Measurements from ENCODE around the gene BLTP3B. TPM values are rescaled to one million over a fixed set of nuclear protein-coding genes. Genes with fewer than 3 reads are reported as not detected.
A peak's percentile ranks its signal among the peaks of the same experiment; 100 is the strongest.
"Not testable (repeated sequence)": the region's sequence is repeated elsewhere in the genome, so short reads cannot be mapped to it uniquely, and the experiment has no call there.

The BLTP3B gene
- total RNA-seq, 4 donors from 2014 or later, result 30.2 to 42.0 (median 41.2) TPM

GRCh38 chr12:100186071-100186470, 43.4 kb upstream of the BLTP3B start:
- no peaks in the 10 kb centered on the region for H3K27me3 ChIP-seq
- WGBS, 2 donors, result 29% methylated on average over 6 of the region's 6 CpGs
- H3K36me3 ChIP-seq, result no peaks in the 10 kb centered on the region
- peaks cover 0 to 26% (median 0%) of the 10 kb centered on the region in 4 donors for H3K4me1 ChIP-seq
- no peaks in the 10 kb centered on the region for H3K9me3 ChIP-seq
- no peak for DNase-seq (ENCODE audit: low spot score in 2 of 2)
- H3K27ac ChIP-seq, result peak overlapping the region in 3 of 4 donors; percentile 37 to 78 (median 61)
- peak overlapping the region in 1 of 4 donors; percentile 17 for H3K4me3 ChIP-seq
- TF ChIP-seq CTCF (IDR thresholded peaks at IDR 0.05), result no peak
- no peak for TF ChIP-seq EP300 (IDR thresholded peaks at IDR 0.05)
- no peak for TF ChIP-seq POLR2A (IDR thresholded peaks at IDR 0.05)

- Histone ChIP-seq H3K4me3 (peak overlapping the region in 2 of 4 donors; percentile 0 to 17), H3K27me3 (no peaks in the 10 kb centered on the region), H3K36me3 (no peaks in the 10 kb centered on the region), H3K4me1 (peaks cover 0 to 26% (median 0%) of the 10 kb centered on the region in 4 donors), H3K27ac (peak overlapping the region; percentile 37 to 78 (median 54)), H3K9me3 (no peaks in the 10 kb centered on the region)
- no peak for DNase-seq (ENCODE audit: low spot score in 2 of 2)
- TF ChIP-seq CTCF (IDR thresholded peaks at IDR 0.05), result no peak
- no peak for TF ChIP-seq EP300 (IDR thresholded peaks at IDR 0.05)
- no peak for TF ChIP-seq POLR2A (IDR thresholded peaks at IDR 0.05)
- WGBS, 2 donors, result 17 to 32% methylated on average over 5 of the region's 5 CpGs
These were observed 42.8 kb upstream of the BLTP3B start for GRCh38 chr12:100185361-100185894.

- TF ChIP-seq EP300 (IDR thresholded peaks at IDR 0.05), result no peak
- TF ChIP-seq POLR2A (IDR thresholded peaks at IDR 0.05), result no peak
- no peak for TF ChIP-seq CTCF (IDR thresholded peaks at IDR 0.05)
- 63 to 65% methylated on average over 8 of the region's 8 CpGs for WGBS, 2 donors
- H3K27me3 ChIP-seq, result no peaks in the 10 kb centered on the region
- DNase-seq (ENCODE audit: low spot score in 2 of 2), result no peak
- H3K4me3 ChIP-seq, result no peak overlapping the region
- peaks cover 0 to 26% (median 0%) of the 10 kb centered on the region in 4 donors for H3K4me1 ChIP-seq
- peak overlapping the region; percentile 37 to 78 (median 54) for H3K27ac ChIP-seq
- H3K36me3 ChIP-seq, result no peaks in the 10 kb centered on the region
- H3K9me3 ChIP-seq, result no peaks in the 10 kb centered on the region
These were observed 42.0 kb upstream of the BLTP3B start for GRCh38 chr12:100184549-100185145.

GRCh38 chr12:100179252-100179651, 36.6 kb upstream of the BLTP3B start:
- Histone ChIP-seq H3K27ac (no peak overlapping the region), H3K4me3 (no peak overlapping the region), H3K36me3 (no peaks in the 10 kb centered on the region), H3K4me1 (peaks cover 0 to 2% (median 0%) of the 10 kb centered on the region in 4 donors), H3K9me3 (no peaks in the 10 kb centered on the region), H3K27me3 (no peaks in the 10 kb centered on the region)
- WGBS, 2 donors, result 77 to 80% methylated on average over 2 of the region's 2 CpGs
- TF ChIP-seq POLR2A (IDR thresholded peaks at IDR 0.05), result no peak
- TF ChIP-seq CTCF (IDR thresholded peaks at IDR 0.05), result no peak
- no peak for TF ChIP-seq EP300 (IDR thresholded peaks at IDR 0.05)
- DNase-seq (ENCODE audit: low spot score in 2 of 2), result no peak

- not testable (repeated sequence) for H3K9me3 ChIP-seq; H3K4me3 ChIP-seq; H3K4me1 ChIP-seq; H3K27ac ChIP-seq; H3K36me3 ChIP-seq; DNase-seq (ENCODE audit: low spot score in 2 of 2); H3K27me3 ChIP-seq
- WGBS, 2 donors, result 93 to 94% methylated on average over 8 of the region's 8 CpGs
These were observed 33.8 kb upstream of the BLTP3B start for GRCh38 chr12:100176493-100176892.
